H1 (cell line): ENCODE data around the gene DENND11. TPM values are rescaled to one million over a fixed set of nuclear protein-coding genes. Genes with fewer than 3 reads are reported as not detected.

Source experiments
- CTCF ChIA-PET: fragments of 300-600 bp; sonication (Branson Sonifier 250); formaldehyde crosslinking; loops from one replicate; lab custom pipeline; 2021; ENCODE audit not compliant: partially characterized antibody; lab: Charles Lee
- POLR2A ChIA-PET: fragments of 300-600 bp; sonication (Branson Sonifier 250); formaldehyde crosslinking; loops from one replicate; lab custom pipeline; 2021; ENCODE audit warnings: inconsistent platforms; ENCODE audit not compliant: partially characterized antibody; lab: Charles Lee
- DNase-seq, 2 experiments: peaks; one replicate each; pipeline versions ENCODE4 v3.0.0 to v3.0.0-alpha.2; 2010 to 2022; ENCODE audit warnings: low spot score in 2 of 2, low read depth in 1 of 2, mixed read lengths in 1 of 2
- FAIRE-seq: peaks from 2 replicates; lab custom pipeline; 2011; peaks lifted over from hg19 to GRCh38; lab: Jason Lieb, UNC
- H2AFZ ChIP-seq: 2 replicates; pipeline ENCODE4 v1.8.1; 2012; ENCODE audit warnings: low read length, inconsistent platforms
- H2AK5ac ChIP-seq: 2 replicates; pipeline ENCODE4 v1.6.1; 2013; ENCODE audit warnings: low read depth, low read length
- H2BK120ac ChIP-seq: replicated peaks from 2 replicates; pipeline ENCODE3; 2013; ENCODE audit warnings: low read depth, low read length, inconsistent platforms
- H2BK12ac ChIP-seq: 2 replicates; pipeline ENCODE4 v1.6.1; 2013; ENCODE audit warnings: low read depth, low read length
- H2BK15ac ChIP-seq: 2 replicates; pipeline ENCODE4 v1.6.1; 2013; ENCODE audit warnings: low read length
- H2BK20ac ChIP-seq: 2 replicates; pipeline ENCODE4 v1.6.1; 2013; ENCODE audit warnings: low read length
- H2BK5ac ChIP-seq: 2 replicates; pipeline ENCODE4 v1.6.1; 2013; ENCODE audit warnings: low read depth, low read length
- H3K14ac ChIP-seq: 2 replicates; pipeline ENCODE4 v1.6.1; 2013; ENCODE audit warnings: inconsistent platforms; ENCODE audit not compliant: insufficient read length
- H3K18ac ChIP-seq: 2 replicates; pipeline ENCODE4 v1.6.1; 2013; ENCODE audit warnings: low read length; ENCODE audit errors: extremely low read depth
- H3K23ac ChIP-seq: 2 replicates; pipeline ENCODE4 v1.6.1; 2013; ENCODE audit warnings: inconsistent platforms; ENCODE audit not compliant: insufficient read length
- H3K23me2 ChIP-seq: 2 replicates; pipeline ENCODE4 v1.6.1; 2013; ENCODE audit warnings: low read depth, low read length
- H3K27ac ChIP-seq: 2 replicates; pipeline ENCODE4 v1.6.1; 2011; ENCODE audit warnings: low read depth, low read length, inconsistent platforms
- H3K27me3 ChIP-seq, 4 experiments: replicated peaks in 1 of 4; 1 replicate in 1 of 4; 2 replicates in 3 of 4; pipeline versions ENCODE4 v1.6.1 to v1.8.1; 2011 to 2013; ENCODE audit warnings: low read length in 3 of 4, mild to moderate bottlenecking in 3 of 4, inconsistent platforms in 2 of 4, mixed read lengths in 2 of 4, moderate library complexity in 1 of 4; ENCODE audit not compliant: control insufficient read depth in 3 of 4, insufficient read depth in 3 of 4; ENCODE audit errors: extremely low read depth in 1 of 4
- H3K36me3 ChIP-seq, 4 experiments: 2 replicates each; pipeline versions ENCODE4 v1.6.1 to v1.8.1; 2011 to 2013; ENCODE audit warnings: mild to moderate bottlenecking in 4 of 4, low read length in 3 of 4, moderate library complexity in 2 of 4, control low read depth in 1 of 4, inconsistent platforms in 1 of 4; ENCODE audit not compliant: insufficient read depth in 4 of 4, control insufficient read depth in 2 of 4
- H3K4ac ChIP-seq: replicated peaks from 2 replicates; pipeline ENCODE3; 2013; ENCODE audit warnings: low read length, low read depth, mixed read lengths, inconsistent platforms; ENCODE audit not compliant: insufficient read length
- H3K4me1 ChIP-seq, 4 experiments: replicated peaks in 1 of 4; 1 replicate in 1 of 4; 2 replicates in 3 of 4; pipeline versions ENCODE4 v1.6.1 to v1.8.1; 2011 to 2013; ENCODE audit warnings: low read length in 3 of 4, inconsistent platforms in 2 of 4, mixed read lengths in 1 of 4; ENCODE audit not compliant: insufficient read depth in 4 of 4, control insufficient read depth in 3 of 4
- H3K4me2 ChIP-seq, 2 experiments: 2 replicates each; pipeline versions ENCODE4 v1.6.1 to v1.8.1; 2011 to 2013; ENCODE audit warnings: low read depth in 2 of 2, low read length in 2 of 2, control low read depth in 1 of 2, inconsistent platforms in 1 of 2, mild to moderate bottlenecking in 1 of 2; ENCODE audit not compliant: insufficient read depth in 1 of 2
- H3K4me3 ChIP-seq, 4 experiments: fragments of 200-600, 300-600 bp in 1 of 4; sonication (generic), shearing (Covaris generic), sonication (Bioruptor Twin) in 1 of 4; 2 replicates each; pipeline versions ENCODE4 v1.5.1 to v1.8.1; 2011 to 2016; ENCODE audit warnings: low read length in 4 of 4, low read depth in 3 of 4, control low read depth in 2 of 4, inconsistent platforms in 2 of 4, mild to moderate bottlenecking in 2 of 4, mixed read lengths in 1 of 4, moderate library complexity in 1 of 4; ENCODE audit not compliant: insufficient read depth in 2 of 4; ENCODE audit errors: extremely low read depth in 1 of 4
- H3K56ac ChIP-seq: replicated peaks from 2 replicates; pipeline ENCODE3; 2013; ENCODE audit warnings: low read depth, mild to moderate bottlenecking, mixed read lengths, low read length, inconsistent platforms; ENCODE audit not compliant: insufficient read length
- H3K79me1 ChIP-seq: 2 replicates; pipeline ENCODE4 v1.6.1; 2013; ENCODE audit warnings: low read depth, low read length, control low read depth
- H3K79me2 ChIP-seq, 2 experiments: 2 replicates each; pipeline versions ENCODE4 v1.6.1 to v1.8.1; 2012 to 2013; ENCODE audit warnings: low read length in 2 of 2, mild to moderate bottlenecking in 2 of 2, inconsistent platforms in 1 of 2; ENCODE audit not compliant: insufficient read depth in 2 of 2, control insufficient read depth in 1 of 2
- H3K9ac ChIP-seq, 4 experiments: replicated peaks in 1 of 4; 1 replicate in 1 of 4; 2 replicates in 3 of 4; pipeline versions ENCODE4 v1.6.1 to v1.8.1; 2011 to 2013; ENCODE audit warnings: low read depth in 3 of 4, low read length in 3 of 4, control low read depth in 2 of 4, mild to moderate bottlenecking in 2 of 4, moderate library complexity in 2 of 4, inconsistent platforms in 1 of 4; ENCODE audit errors: extremely low read depth in 1 of 4
- H3K9me3 ChIP-seq, 2 experiments: 2 replicates each; pipeline versions ENCODE4 v1.6.1 to v1.8.1; 2012 to 2013; ENCODE audit warnings: mild to moderate bottlenecking in 2 of 2, moderate library complexity in 2 of 2, control low read depth in 1 of 2, inconsistent platforms in 1 of 2, low read depth in 1 of 2, low read length in 1 of 2, mixed read lengths in 1 of 2; ENCODE audit not compliant: insufficient read depth in 2 of 2
- H4K20me1 ChIP-seq, 2 experiments: replicated peaks in 1 of 2; 2 replicates each; pipeline versions ENCODE3 to v1.8.1; 2011 to 2013; ENCODE audit warnings: inconsistent platforms in 2 of 2, low read length in 2 of 2, mild to moderate bottlenecking in 1 of 2; ENCODE audit not compliant: insufficient read depth in 2 of 2, control insufficient read depth in 1 of 2
- H4K5ac ChIP-seq: 2 replicates; pipeline ENCODE4 v1.6.1; 2013; ENCODE audit warnings: low read length, low read depth, mixed read lengths, inconsistent platforms; ENCODE audit not compliant: insufficient read length
- H4K8ac ChIP-seq: 2 replicates; pipeline ENCODE4 v1.8.0; 2013; ENCODE audit warnings: mild to moderate bottlenecking, moderate library complexity, low read length, inconsistent platforms; ENCODE audit not compliant: insufficient read depth; ENCODE audit errors: extremely low read depth
- H4K91ac ChIP-seq: replicated peaks from 2 replicates; pipeline ENCODE3; 2013; ENCODE audit warnings: low read length, mixed read lengths, inconsistent platforms; ENCODE audit not compliant: insufficient read length
- BCL11A ChIP-seq, 2 experiments: IDR thresholded peaks; one replicate each; pipeline ENCODE4 v1.6.1; 2011; ENCODE audit warnings: low read depth in 2 of 2, low read length in 2 of 2, mild to moderate bottlenecking in 2 of 2
- CBX5 ChIP-seq: fragments of 300-800, 300-1000 bp; sonication (generic); IDR thresholded peaks from 2 replicates; pipeline ENCODE4 v1.7.1; 2016; ENCODE audit warnings: antibody characterized with exemption, low read length, low read depth
- JUN ChIP-seq: IDR thresholded peaks from 2 replicates; pipeline ENCODE4 v1.6.1; 2011; ENCODE audit warnings: low read depth, mild to moderate bottlenecking, improper control_type of control experiment, low read length
- SRF ChIP-seq: IDR thresholded peaks from 2 replicates; pipeline ENCODE4 v1.6.1; 2011; ENCODE audit warnings: mild to moderate bottlenecking, low read depth, low read length, moderate library complexity
- WGBS, 2 experiments: shearing (Covaris generic) in 1 of 2; methylation state at CpG; one replicate each; pipeline versions ENCODE4 v1.1.6 to v1.1.7; 2013 to 2015; ENCODE audit warnings: low lambda C conversion rate in 2 of 2, mixed read lengths in 2 of 2, inconsistent platforms in 1 of 2, low coverage in 1 of 2, missing lambda C conversion rate in 1 of 2; ENCODE audit not compliant: insufficient replicate concordance in 2 of 2, insufficient coverage in 1 of 2, insufficient read length in 1 of 2; ENCODE audit errors: extremely low coverage in 1 of 2, missing lambda C conversion rate in 1 of 2; 5-methylcytosine and 5-hydroxymethylcytosine counted together
- polyA plus RNA-seq, 7 experiments: library from polyadenylated mRNA; depleted of rRNA in 3 of 7; stranded (reverse) in 5 of 7; unstranded in 2 of 7; fragments of >200 nt in 5 of 7; fragments of 200-250 nt in 2 of 7; gene quantifications; 1 replicate in 5 of 7; 2 replicates in 1 of 7; 4 replicates in 1 of 7; pipeline versions ENCODE4 v1.2.1 to v1.2.3, GENCODE V29; 2011 to 2013; ENCODE audit warnings: missing spikeins in 2 of 7, mixed read lengths in 2 of 7
- total RNA-seq: library from RNA; stranded (reverse); fragmentation: NEBNext Ultra II Directional; extraction: Animal tissue kit (Norgen Biotek cat#: 25700); gene quantifications from 2 replicates; pipeline ENCODE4 v1.2.1, GENCODE V29; 2021

DENND11 gene
- total and polyA plus RNA-seq, 2 of the 8 experiments (the other 6 are each of a cell fraction or from before 2014, with no cell fraction given): 8.0 to 26.8 TPM

GRCh38 chr7:141686670-141687069 lies 15.3 kb downstream of the DENND11 start:
- 94% methylated on average over 6 of the region's 6 CpGs; no CpG with 5 or more reads in 1 of the 2 experiments for WGBS, 2 experiments
- H3K4me3 ChIP-seq: no peak overlapping the region
- H4K5ac ChIP-seq: no peak overlapping the region
- POLR2A ChIA-PET: interaction anchor here (1.0 to 1.2 kb wide), 2 partner anchors 12 to 15 kb away, joined by 3 read pairs; no protein-coding TSS in a partner anchor
- no peak overlapping the region for H3K18ac ChIP-seq
- H3K23me2 ChIP-seq: no peaks in the 10 kb centered on the region
- DNase-seq: no peak
- H2BK12ac ChIP-seq: no peak overlapping the region
- no peaks in the 10 kb centered on the region; the same call in 1 of the 2 replicates for H3K79me1 ChIP-seq
- H2BK120ac ChIP-seq: no peak overlapping the region
- no peak for FAIRE-seq
- no peaks in the 10 kb centered on the region for H3K9me3 ChIP-seq
- H4K8ac ChIP-seq: no peak overlapping the region
- no peak overlapping the region for H2BK5ac ChIP-seq
- H3K79me2 ChIP-seq: peaks cover 0 to 21% of the 10 kb centered on the region in 2 experiments; a peak in 2 of 4 replicates
- H3K4ac ChIP-seq: no peak overlapping the region
- no peak overlapping the region for H3K9ac ChIP-seq
- H3K27ac ChIP-seq: no peak overlapping the region
- CTCF ChIA-PET: interaction anchor here (1.1 to 8.5 kb wide), 3 partner anchors 10 to 23 kb away, joined by 3 to 62 read pairs (median 6); no protein-coding TSS in a partner anchor
- H2AK5ac ChIP-seq: no peak overlapping the region
- peaks cover 0 to 5% of the 10 kb centered on the region in 2 experiments for H4K20me1 ChIP-seq
- H4K91ac ChIP-seq: no peak overlapping the region
- H3K4me1 ChIP-seq: peaks cover 0 to 9% (median 4%) of the 10 kb centered on the region in 4 experiments; a peak in 3 of 7 replicates
- peaks cover 2 to 11% (median 8%) of the 10 kb centered on the region in 4 experiments; a peak in 6 of 8 replicates for H3K36me3 ChIP-seq
- no peaks in the 10 kb centered on the region for H3K27me3 ChIP-seq
- no peak overlapping the region for H2BK15ac ChIP-seq
- no peak overlapping the region for H2AFZ ChIP-seq
- no peak for TF ChIP-seq JUN
- no peak for TF ChIP-seq CBX5
- no peak for TF ChIP-seq BCL11A (IDR thresholded peaks at IDR 0.05; ENCODE audit: low read depth in 2 of 2, low read length in 2 of 2)
- TF ChIP-seq SRF: no peak
- TF ChIP-seq, all 59 proteins: peak for 0
- no peak overlapping the region for H3K4me2 ChIP-seq
- no peak overlapping the region for H2BK20ac ChIP-seq
- H3K56ac ChIP-seq: no peak overlapping the region
- H3K14ac ChIP-seq: no peak overlapping the region
- H3K23ac ChIP-seq: no peak overlapping the region
